ENCODE measurements around the gene LRRK2. TPM values are rescaled to one million over a fixed set of nuclear protein-coding genes. Genes with fewer than 3 reads are reported as not detected.
"Not testable (repeated sequence)": the region's sequence is repeated elsewhere in the genome, so short reads cannot be mapped to it uniquely, and the experiment has no call there.

The LRRK2 gene
- polyA plus RNA-seq, 4 donors, result 20.5 to 45.1 (median 40.5) TPM

GRCh38 chr12:40244526-40245156, 19.8 kb downstream of the LRRK2 start:
- DNase-seq (ENCODE audit: low read depth in 4 of 4, low spot score in 3 of 4), result not testable (repeated sequence)

- no peak for DNase-seq (ENCODE audit: low read depth in 4 of 4, low spot score in 3 of 4)
These were observed 23.2 kb downstream of the LRRK2 start for GRCh38 chr12:40248034-40248433.

- no peak for DNase-seq (ENCODE audit: low read depth in 4 of 4, low spot score in 3 of 4)
These were observed 23.9 kb downstream of the LRRK2 start for GRCh38 chr12:40248585-40249297.

- DNase-seq (ENCODE audit: low read depth in 4 of 4, low spot score in 3 of 4), result not testable (repeated sequence)
These were observed 25.9 kb downstream of the LRRK2 start for GRCh38 chr12:40250652-40251051.

GRCh38 chr12:40253936-40254335, 29.1 kb downstream of the LRRK2 start:
- no peak for DNase-seq (ENCODE audit: low read depth in 4 of 4, low spot score in 3 of 4)

- no peak for DNase-seq (ENCODE audit: low read depth in 4 of 4, low spot score in 3 of 4)
These were observed 29.8 kb downstream of the LRRK2 start for GRCh38 chr12:40254455-40255085.

GRCh38 chr12:40258371-40258770, 33.6 kb downstream of the LRRK2 start:
- no peak for DNase-seq (ENCODE audit: low read depth in 4 of 4, low spot score in 3 of 4)

GRCh38 chr12:40261937-40262336, 37.1 kb downstream of the LRRK2 start:
- DNase-seq (ENCODE audit: low read depth in 4 of 4, low spot score in 3 of 4), result no peak

- no peak for DNase-seq (ENCODE audit: low read depth in 4 of 4, low spot score in 3 of 4)
These were observed 37.9 kb downstream of the LRRK2 start for GRCh38 chr12:40262657-40263056.

- DNase-seq (ENCODE audit: low read depth in 4 of 4, low spot score in 3 of 4), result no peak
These were observed 39.0 kb downstream of the LRRK2 start for GRCh38 chr12:40263616-40264409.

GRCh38 chr12:40271981-40272664, 47.3 kb downstream of the LRRK2 start:
- no peak for DNase-seq (ENCODE audit: low read depth in 4 of 4, low spot score in 3 of 4)

GRCh38 chr12:40281791-40282364, 57.1 kb downstream of the LRRK2 start:
- no peak for DNase-seq (ENCODE audit: low read depth in 4 of 4, low spot score in 3 of 4)

- no peak for DNase-seq (ENCODE audit: low read depth in 4 of 4, low spot score in 3 of 4)
These were observed 61.8 kb downstream of the LRRK2 start for GRCh38 chr12:40286583-40286982.

- DNase-seq (ENCODE audit: low read depth in 4 of 4, low spot score in 3 of 4), result no peak
These were observed 62.7 kb downstream of the LRRK2 start for GRCh38 chr12:40287369-40287975.

- DNase-seq (ENCODE audit: low read depth in 4 of 4, low spot score in 3 of 4), result no peak
These were observed 68.1 kb downstream of the LRRK2 start for GRCh38 chr12:40292788-40293429.

GRCh38 chr12:40298341-40298740, 73.5 kb downstream of the LRRK2 start:
- no peak for DNase-seq (ENCODE audit: low read depth in 4 of 4, low spot score in 3 of 4)

- no peak for DNase-seq (ENCODE audit: low read depth in 4 of 4, low spot score in 3 of 4)
These were observed 75.7 kb downstream of the LRRK2 start for GRCh38 chr12:40300490-40300889.

- DNase-seq (ENCODE audit: low read depth in 4 of 4, low spot score in 3 of 4), result no peak
These were observed 84.2 kb downstream of the LRRK2 start for GRCh38 chr12:40309001-40309400.

- no peak for DNase-seq (ENCODE audit: low read depth in 4 of 4, low spot score in 3 of 4)
These were observed 85.4 kb downstream of the LRRK2 start for GRCh38 chr12:40310211-40310610.
